Activated CD4-positive, alpha-beta T cell treated with anti-CD3 and anti-CD28 coated beads, Interleukin-2, amount 10 ng/mL, durations not matched to agents 7 days and 5 days (primary cell): ENCODE measurements around the gene SLC25A41. TPM values are rescaled to one million over a fixed set of nuclear protein-coding genes. Genes with fewer than 3 reads are reported as not detected.
"Not testable (repeated sequence)": the region's sequence is repeated elsewhere in the genome, so short reads cannot be mapped to it uniquely, and the experiment has no call there.

Experiments used
- CTCF ChIA-PET: fragments of 350-600 bp; sonication (Branson Sonifier 250); formaldehyde crosslinking; loops from one replicate; lab custom pipeline; 2021; ENCODE audit warnings: antibody characterized with exemption; lab: Charles Lee
- POLR2A ChIA-PET: fragments of 350-600 bp; sonication (Branson Sonifier 250); formaldehyde crosslinking; loops from one replicate; lab custom pipeline; 2021; ENCODE audit warnings: antibody characterized with exemption; lab: Charles Lee
- DNase-seq: peaks from one replicate; pipeline ENCODE4 v3.0.0-alpha.2; 2020
- H3K27ac Mint-ChIP-seq: one replicate; pipeline ENCODE4 v1.8.0; 2021; ENCODE audit warnings: mild to moderate bottlenecking, moderate library complexity, mixed read lengths
- H3K27me3 Mint-ChIP-seq: one replicate; pipeline ENCODE4 v1.8.0; 2021; ENCODE audit warnings: mixed read lengths
- H3K36me3 Mint-ChIP-seq: one replicate; pipeline ENCODE4 v1.8.0; 2021; ENCODE audit warnings: low read depth, mixed read lengths
- H3K4me1 Mint-ChIP-seq: one replicate; pipeline ENCODE4 v1.8.0; 2021; ENCODE audit warnings: mixed read lengths
- H3K4me3 Mint-ChIP-seq: one replicate; pipeline ENCODE4 v1.8.0; 2021; ENCODE audit warnings: mild to moderate bottlenecking, moderate library complexity, mixed read lengths
- H3K9me3 Mint-ChIP-seq: one replicate; pipeline ENCODE4 v1.8.0; 2021; ENCODE audit warnings: mixed read lengths
- total RNA-seq, 2 experiments: library from RNA; stranded (reverse); gene quantifications; one replicate each; pipeline ENCODE4 v1.2.3, GENCODE V29; 2021

SLC25A41 gene
- total RNA-seq, 2 experiments from 2014 or later, result 0.42 to 0.55 TPM

DNA sequence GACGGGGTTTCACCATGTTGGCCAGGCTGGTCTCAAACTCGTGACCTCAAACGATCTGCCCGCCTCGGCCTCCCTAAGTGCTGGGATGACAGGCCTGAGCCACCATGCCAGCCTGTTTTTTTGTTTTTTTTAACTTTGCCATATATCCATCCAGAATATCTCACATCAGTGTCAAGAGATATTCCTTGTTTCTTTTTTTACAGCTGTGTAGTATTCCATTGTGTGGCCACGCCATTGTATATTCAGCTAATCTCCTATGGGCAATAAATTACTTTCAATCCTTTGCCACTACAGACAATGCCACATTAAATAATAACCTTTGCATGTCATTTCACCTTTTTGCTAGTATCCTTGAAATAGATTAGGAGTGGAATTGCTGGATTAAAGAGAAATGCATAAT, 24.2 kb downstream of the SLC25A41 start:
- no peak overlapping the region for H3K27ac Mint-ChIP-seq
- POLR2A ChIA-PET, result no interaction called here

DNA sequence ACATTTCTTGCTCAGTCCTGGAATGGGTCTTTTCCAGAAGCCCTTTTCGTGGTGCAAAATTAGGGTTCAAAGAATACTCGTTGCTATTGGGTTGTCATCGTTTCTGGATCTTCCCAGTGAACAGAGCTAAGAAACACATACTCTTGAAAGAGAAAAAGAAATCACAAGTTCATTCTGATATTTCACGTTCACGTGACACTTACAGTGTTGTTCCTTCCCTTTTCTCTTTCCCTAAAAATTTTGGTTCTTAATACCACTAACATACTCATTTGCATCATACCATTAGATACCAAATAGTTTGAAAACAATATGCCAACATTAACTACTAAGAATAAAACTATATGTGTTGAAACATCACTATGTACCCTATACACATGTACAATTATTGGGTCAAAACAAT, 27.2 kb downstream of the SLC25A41 start:
- Mint-ChIP-seq H3K36me3 (no peaks in the 10 kb centered on the region), H3K27ac (no peak overlapping the region), H3K4me3 (no peak overlapping the region), H3K27me3 (no peaks in the 10 kb centered on the region), H3K4me1 (no peaks in the 10 kb centered on the region), H3K9me3 (no peaks in the 10 kb centered on the region)
- CTCF ChIA-PET, result no interaction called here
- DNase-seq, result no peak
- POLR2A ChIA-PET, result no interaction called here

More for the DNA sequence above, 24.2 kb downstream of the SLC25A41 start:
- CTCF ChIA-PET, result no interaction called here
- Mint-ChIP-seq H3K9me3 (no peaks in the 10 kb centered on the region), H3K36me3 (peaks cover 5% of the 10 kb centered on the region), H3K4me1 (peaks cover 5% of the 10 kb centered on the region), H3K27me3 (no peaks in the 10 kb centered on the region), H3K4me3 (no peak overlapping the region)
- DNase-seq, result no peak

DNA sequence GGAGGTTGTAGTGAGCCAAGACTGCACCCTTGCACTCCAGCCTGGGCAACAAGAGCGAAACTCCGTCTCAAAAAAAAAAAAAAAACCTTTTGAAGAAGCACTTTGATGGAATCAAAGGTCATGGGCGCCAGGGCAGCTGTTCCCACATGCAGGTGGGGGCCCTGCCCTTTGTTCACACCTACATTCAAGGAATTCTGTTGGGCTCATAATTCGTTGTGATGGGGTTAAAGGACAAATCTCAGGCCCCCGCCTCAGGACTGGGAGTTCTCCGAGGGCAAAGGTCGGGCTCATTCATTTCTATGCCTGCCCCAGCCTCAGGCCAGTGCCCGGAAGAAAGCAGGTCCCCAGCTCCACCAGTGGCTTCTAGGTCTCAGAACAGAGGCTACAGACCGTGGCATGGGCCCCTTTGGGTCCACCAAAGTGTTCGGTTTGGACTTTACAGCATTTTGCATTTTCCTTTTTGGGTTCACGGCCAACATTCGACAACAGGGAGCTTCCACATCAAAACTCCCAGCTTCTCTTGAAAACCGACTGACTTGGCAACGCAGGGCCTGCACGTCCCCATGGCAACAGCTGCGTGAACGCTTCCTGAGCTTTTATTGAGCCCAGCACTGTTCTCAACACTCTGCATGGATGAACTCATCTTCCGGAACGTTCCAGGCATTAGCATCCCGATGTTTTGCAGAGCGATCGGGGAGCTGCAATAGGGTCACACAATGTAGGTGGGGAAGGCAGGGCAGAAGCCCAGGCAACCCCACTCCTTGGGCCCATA, 30.5 kb downstream of the SLC25A41 start:
- Mint-ChIP-seq H3K27ac (no peak overlapping the region), H3K4me1 (no peaks in the 10 kb centered on the region), H3K9me3 (no peaks in the 10 kb centered on the region), H3K27me3 (no peaks in the 10 kb centered on the region), H3K36me3 (no peaks in the 10 kb centered on the region), H3K4me3 (no peak overlapping the region)
- ChIA-PET POLR2A (no interaction called here), CTCF (interaction anchor here (0.6 to 0.9 kb wide), 2 partner anchors 23 to 58 kb away, joined by 4 read pairs; no protein-coding TSS in a partner anchor)
- no peak for DNase-seq

DNA sequence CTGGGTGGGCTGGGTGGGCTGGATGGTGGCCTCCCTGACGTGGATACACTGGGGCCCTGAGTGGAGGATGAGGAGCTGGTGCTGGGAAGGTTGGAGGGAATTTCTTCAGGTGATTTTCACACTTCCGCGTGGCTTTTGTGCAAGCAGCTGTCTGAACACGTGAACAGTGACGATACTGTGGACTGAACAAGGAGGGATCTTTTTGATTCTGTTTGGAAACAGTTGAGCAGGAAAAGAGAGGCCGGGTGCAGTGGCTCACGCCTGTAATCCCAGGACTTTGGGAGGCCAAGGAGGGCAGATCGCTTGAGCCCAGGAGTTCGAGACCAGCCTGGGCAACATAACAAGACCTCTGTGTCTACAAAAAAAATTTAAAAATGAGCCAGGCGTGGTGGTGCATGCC, 31.5 kb downstream of the SLC25A41 start:
- Mint-ChIP-seq H3K9me3 (no peaks in the 10 kb centered on the region), H3K27ac (no peak overlapping the region), H3K4me1 (no peaks in the 10 kb centered on the region), H3K27me3 (no peaks in the 10 kb centered on the region), H3K4me3 (no peak overlapping the region), H3K36me3 (no peaks in the 10 kb centered on the region)
- POLR2A ChIA-PET, result no interaction called here
- CTCF ChIA-PET, result interaction anchor here (0.6 to 1.0 kb wide), 2 partner anchors 23 to 1841 kb away, joined by 3 read pairs; partner anchors contain the start of gene KHSRP
- no peak for DNase-seq

DNA sequence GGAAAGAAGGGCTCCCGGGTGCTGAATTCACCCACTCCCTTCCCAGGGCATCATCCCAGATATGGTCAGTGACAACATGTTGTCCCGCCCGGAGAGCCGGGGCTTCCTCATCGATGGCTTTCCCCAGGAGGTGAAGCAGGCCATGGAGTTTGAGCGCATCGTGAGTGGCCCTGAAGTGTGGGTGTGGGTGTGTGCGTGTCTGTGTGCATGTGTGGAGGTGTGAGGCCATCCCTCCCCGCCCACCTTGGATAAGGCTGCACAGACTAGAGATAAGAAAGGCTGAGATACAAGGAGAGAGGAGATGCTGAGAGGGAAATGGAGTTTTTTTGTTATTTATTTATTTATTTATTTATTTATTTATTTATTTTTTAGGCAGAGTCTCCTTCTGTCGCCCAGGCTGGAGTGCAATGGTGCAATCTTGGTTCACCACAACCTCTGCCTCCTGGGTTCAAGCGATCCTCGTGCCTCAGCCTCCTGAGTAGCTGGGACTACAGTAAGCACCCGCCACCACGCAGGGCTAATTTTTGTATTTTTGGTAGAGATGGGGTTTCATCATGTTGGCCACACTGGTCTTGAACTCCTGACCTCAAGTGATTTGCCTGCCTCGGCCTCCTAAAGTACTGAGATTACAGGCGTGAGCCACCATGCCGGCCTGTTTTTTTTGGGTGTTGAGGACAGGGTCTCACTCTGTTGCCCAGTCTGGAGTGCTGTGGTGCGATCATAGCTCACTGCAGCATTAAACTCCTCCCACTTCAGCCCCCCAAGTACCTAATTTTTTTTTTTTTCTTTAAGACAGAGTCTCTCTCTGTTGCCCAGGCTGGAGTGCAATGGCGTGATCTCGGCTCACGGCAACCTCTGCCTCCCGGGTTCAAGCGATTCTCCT, 33.3 kb downstream of the SLC25A41 start:
- H3K4me1 Mint-ChIP-seq, H3K4me3 Mint-ChIP-seq, H3K36me3 Mint-ChIP-seq, H3K27me3 Mint-ChIP-seq, H3K27ac Mint-ChIP-seq, H3K9me3 Mint-ChIP-seq, DNase-seq, POLR2A ChIA-PET, CTCF ChIA-PET: not testable (repeated sequence)

DNA sequence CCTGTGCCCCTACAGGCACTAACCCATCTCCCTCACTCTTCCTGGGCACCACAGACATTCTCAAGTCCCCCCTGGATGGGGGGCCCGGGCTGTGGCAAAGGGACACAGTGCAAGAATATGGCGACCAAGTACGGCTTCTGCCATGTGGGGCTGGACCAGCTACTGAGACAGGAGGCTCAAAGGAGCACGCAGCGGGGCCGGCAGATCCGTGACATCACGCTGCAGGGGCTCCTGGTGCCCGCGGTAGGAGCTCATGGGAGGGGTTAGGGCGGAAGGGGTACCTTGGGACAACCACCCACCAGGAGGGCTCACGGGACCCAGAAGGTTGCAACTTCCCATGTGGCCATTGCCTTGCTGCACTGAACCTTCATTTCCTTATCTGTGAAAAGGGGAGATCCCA, 37.3 kb downstream of the SLC25A41 start:
- POLR2A ChIA-PET, result interaction anchor here (0.5 kb wide), 1 partner anchor 323 kb away, joined by 3 read pairs; no protein-coding TSS in a partner anchor

DNA sequence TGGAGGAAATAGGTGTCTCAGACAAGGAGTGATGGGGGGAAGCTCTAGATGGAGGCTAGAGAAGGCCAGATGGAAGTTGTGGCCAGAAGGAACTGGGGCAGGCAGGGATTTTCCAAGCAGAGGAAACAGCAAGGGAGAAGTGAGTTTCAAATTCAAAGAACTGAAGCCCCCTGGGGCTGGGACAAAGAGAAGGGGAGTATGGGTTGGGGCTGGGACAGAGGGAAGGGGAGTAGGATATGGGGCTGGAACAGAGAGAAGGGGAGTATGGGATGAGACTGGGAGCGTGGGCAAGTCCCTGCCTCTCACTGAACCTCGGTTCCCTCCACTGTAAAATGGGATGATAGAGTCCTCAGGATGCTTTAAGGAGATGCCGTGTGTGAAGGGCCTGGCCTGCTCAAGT, 38.7 kb downstream of the SLC25A41 start:
- H3K4me1 Mint-ChIP-seq, result peaks cover 30% of the 10 kb centered on the region
- peak overlapping the region; percentile 97 for H3K4me3 Mint-ChIP-seq
- CTCF ChIA-PET, result no interaction called here
- H3K27me3 Mint-ChIP-seq, result no peaks in the 10 kb centered on the region
- H3K9me3 Mint-ChIP-seq, result no peaks in the 10 kb centered on the region
- POLR2A ChIA-PET, result no interaction called here
- DNase-seq, result no peak
- no peak overlapping the region for H3K27ac Mint-ChIP-seq
- H3K36me3 Mint-ChIP-seq, result peaks cover 11% of the 10 kb centered on the region

More for the DNA sequence above, 37.3 kb downstream of the SLC25A41 start:
- no peak for DNase-seq
- Mint-ChIP-seq H3K4me3 (no peak overlapping the region), H3K9me3 (no peaks in the 10 kb centered on the region), H3K36me3 (peaks cover 7% of the 10 kb centered on the region), H3K27ac (peak overlapping the region; percentile 25), H3K27me3 (no peaks in the 10 kb centered on the region), H3K4me1 (peaks cover 26% of the 10 kb centered on the region)
- CTCF ChIA-PET, result interaction anchor here (0.9 kb wide), 1 partner anchor 374 kb away, joined by 3 read pairs; no protein-coding TSS in a partner anchor

DNA sequence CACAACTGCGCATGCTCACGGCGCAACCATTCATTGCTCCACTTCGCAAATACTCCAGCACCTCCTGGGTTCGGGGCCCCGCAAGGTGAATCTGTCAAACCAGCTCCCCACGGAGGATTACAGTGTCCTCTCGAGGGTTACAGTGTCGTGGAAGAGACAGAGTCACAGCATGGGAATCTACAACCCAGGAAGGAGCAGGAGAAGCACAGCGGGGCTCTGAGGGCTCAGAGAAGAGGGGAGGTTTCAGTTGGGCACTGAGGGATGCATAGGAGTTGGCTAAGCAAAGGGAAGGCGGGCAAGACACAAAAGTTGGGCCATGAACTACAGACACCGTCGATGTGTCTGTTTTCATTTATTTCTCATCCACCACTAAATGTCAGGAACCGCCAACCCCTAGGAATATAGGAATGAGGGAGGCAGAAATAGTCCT, 39.6 kb downstream of the SLC25A41 start:
- no peaks in the 10 kb centered on the region for H3K9me3 Mint-ChIP-seq
- ChIA-PET CTCF (interaction anchor here (0.7 kb wide), 1 partner anchor 43 kb away, joined by 3 read pairs; no protein-coding TSS in a partner anchor), POLR2A (interaction anchor here (1.0 kb wide), 1 partner anchor 31 kb away, joined by 4 read pairs; no protein-coding TSS in a partner anchor)
- no peaks in the 10 kb centered on the region for H3K27me3 Mint-ChIP-seq
- peak; percentile 78 for DNase-seq
- H3K4me3 Mint-ChIP-seq, result peak overlapping the region; percentile 97
- peak overlapping the region; percentile 97 for H3K27ac Mint-ChIP-seq
- peaks cover 30% of the 10 kb centered on the region for H3K4me1 Mint-ChIP-seq
- H3K36me3 Mint-ChIP-seq, result peaks cover 15% of the 10 kb centered on the region

DNA sequence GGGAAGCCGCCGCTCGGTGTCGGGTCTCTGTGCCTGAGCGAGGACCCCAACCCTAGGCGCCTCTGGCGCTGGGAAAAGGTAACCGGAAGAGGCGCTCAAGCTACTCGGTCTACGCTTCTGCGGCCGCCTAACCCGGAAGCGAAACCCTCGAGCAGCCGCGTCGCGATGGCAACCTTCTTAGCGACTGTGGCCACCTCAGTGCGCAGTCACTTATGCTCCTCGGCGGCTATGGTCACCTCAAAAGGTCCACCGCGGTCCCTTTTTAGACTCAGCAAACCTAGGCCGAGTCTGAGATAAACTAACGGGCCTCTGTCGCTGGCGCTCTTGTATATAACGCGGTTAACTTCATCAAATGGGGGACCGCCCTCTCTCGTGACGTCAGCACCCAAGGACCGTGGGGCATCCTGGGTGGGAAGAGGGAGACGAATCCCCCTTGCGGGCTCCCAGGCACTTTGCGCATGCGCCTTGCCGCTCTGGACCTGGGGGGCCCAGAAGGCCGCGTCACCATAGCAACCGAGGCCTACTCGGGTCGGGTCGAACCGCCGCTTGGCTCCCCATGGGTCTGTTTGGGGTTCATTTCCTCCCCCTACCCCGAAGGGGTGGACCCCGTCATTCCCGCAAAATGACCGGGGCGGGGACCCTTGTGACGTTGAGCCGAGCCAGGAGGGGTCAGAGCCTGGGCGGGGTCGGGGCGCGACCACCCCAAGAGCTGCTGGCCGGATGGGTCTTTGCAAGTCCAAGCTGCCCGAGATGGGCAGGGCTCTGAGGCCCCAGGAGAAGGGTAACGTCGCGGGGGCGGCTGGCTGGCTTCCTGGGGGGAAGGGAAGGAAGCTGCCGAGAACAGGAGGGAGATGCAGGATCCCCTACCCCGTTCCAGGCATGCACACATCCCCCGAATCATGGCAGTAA, 40.2 kb downstream of the SLC25A41 start, which contains the start of gene GTF2F1:
Gene GTF2F1 (minus strand): TSS at position 91 of the 909 bp plus-strand sequence. CDS start 169 bp downstream, outside the sequence.
- peak; percentile 94 for DNase-seq
- CTCF ChIA-PET, result interaction anchor here (0.7 to 1.4 kb wide), 3 partner anchors 21 to 44 kb away, joined by 3 read pairs; partner anchors contain the start of gene ALKBH7
- Mint-ChIP-seq H3K9me3 (no peaks in the 10 kb centered on the region), H3K36me3 (peaks cover 18% of the 10 kb centered on the region), H3K4me1 (peaks cover 31% of the 10 kb centered on the region), H3K27ac (peak within 1 kb of the TSS; percentile 97), H3K27me3 (no peaks in the 10 kb centered on the region), H3K4me3 (peak within 1 kb of the TSS; percentile 97)
- POLR2A ChIA-PET, result interaction anchor here (1.0 kb wide), 1 partner anchor 32 kb away, joined by 4 read pairs; no protein-coding TSS in a partner anchor

DNA sequence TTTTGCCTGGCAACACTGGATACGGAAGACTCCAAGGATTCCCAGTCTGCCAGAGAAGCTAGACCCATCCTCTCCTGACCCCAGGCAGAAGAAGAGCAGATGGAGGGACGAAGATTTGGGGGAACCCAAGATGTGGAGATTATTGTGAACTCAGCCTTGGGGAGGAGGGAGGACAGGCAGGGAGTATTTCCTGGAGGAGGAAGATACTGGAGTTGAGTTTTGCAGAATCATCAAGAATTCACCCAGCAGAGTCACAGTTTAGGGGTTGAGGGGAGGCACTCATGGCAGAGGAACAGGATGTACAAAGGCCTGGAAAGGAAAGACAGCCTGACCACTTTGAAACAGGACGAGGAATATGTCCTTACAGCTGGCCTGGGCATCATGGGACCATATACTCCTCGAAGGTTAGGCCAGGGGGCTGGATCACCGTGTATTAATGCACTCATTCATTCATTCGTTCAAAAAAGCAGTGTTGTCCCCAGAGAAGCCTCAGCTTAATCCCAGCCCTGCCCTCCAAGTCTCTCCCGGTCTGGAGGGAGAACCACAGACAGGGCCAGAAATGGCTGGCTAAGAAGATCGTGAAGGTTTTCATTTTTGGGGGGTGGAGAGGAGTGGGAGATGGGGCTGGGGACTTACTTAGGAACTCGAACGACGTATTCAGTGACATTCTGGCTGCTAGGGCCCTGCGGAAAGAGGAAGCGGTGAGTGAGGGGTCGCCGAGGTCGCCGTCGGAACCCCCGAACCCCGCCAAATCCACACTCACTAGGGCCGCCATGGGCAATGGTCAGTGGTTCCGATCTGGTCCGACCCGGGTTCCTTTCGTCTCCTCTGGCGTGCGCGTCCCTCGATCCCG, 41.1 kb downstream of the SLC25A41 start:
- Mint-ChIP-seq H3K36me3 (peaks cover 22% of the 10 kb centered on the region), H3K27ac (peak overlapping the region; percentile 97), H3K9me3 (no peaks in the 10 kb centered on the region), H3K27me3 (no peaks in the 10 kb centered on the region), H3K4me3 (peak overlapping the region; percentile 97), H3K4me1 (peaks cover 33% of the 10 kb centered on the region)
- ChIA-PET CTCF (interaction anchor here (1.1 to 1.4 kb wide), 2 partner anchors 20 to 34 kb away, joined by 3 read pairs; partner anchors contain the start of gene ALKBH7), POLR2A (interaction anchor here (1.0 kb wide), 1 partner anchor 33 kb away, joined by 4 read pairs; no protein-coding TSS in a partner anchor)
- no peak for DNase-seq

DNA sequence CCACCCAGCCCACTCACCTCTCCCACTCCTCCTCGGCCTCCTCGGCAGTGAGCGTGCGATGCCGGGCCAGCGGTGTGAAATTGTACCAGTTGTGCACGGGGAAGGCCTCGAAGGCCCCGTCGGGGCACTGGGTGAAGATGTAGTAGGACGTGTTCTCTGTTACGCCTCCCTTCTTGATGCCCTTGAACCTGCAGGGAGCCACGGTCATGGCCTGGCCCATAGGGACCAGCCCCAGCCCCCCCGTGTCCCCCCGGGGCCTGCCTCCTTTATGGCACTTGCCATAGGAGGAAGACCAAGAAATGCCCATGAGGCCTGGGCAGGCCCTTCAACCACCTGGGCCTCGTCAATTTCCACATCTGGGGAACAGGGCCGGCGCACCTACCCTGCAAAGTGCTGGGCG, 46.2 kb downstream of the SLC25A41 start:
- CTCF ChIA-PET, result interaction anchor here (0.6 to 1.3 kb wide), 4 partner anchors 14 to 1473 kb away, joined by 3 to 5 read pairs (median 4); partner anchors contain the start of gene ALKBH7
- no peaks in the 10 kb centered on the region for H3K9me3 Mint-ChIP-seq

More for the DNA sequence above, 46.2 kb downstream of the SLC25A41 start:
- H3K36me3 Mint-ChIP-seq, result peaks cover 42% of the 10 kb centered on the region
- H3K4me3 Mint-ChIP-seq, result no peak overlapping the region
- H3K27me3 Mint-ChIP-seq, result no peaks in the 10 kb centered on the region
- POLR2A ChIA-PET, result no interaction called here
- peaks cover 16% of the 10 kb centered on the region for H3K4me1 Mint-ChIP-seq
- H3K27ac Mint-ChIP-seq, result no peak overlapping the region
- DNase-seq, result no peak
